ENCODE data around the gene STX2.
"Not testable (repeated sequence)": the region's sequence is repeated elsewhere in the genome, so short reads cannot be mapped to it uniquely, and the experiment has no call there.

The STX2 gene

GRCh38 chr12:130795906-130796305 lies 43.1 kb downstream of the STX2 start:
- no peak for FAIRE-seq

GRCh38 chr12:130793554-130793849 lies 45.5 kb downstream of the STX2 start:
- FAIRE-seq = no peak

GRCh38 chr12:130792821-130793553 lies 46.1 kb downstream of the STX2 start:
- FAIRE-seq = no peak

GRCh38 chr12:130791629-130792028 lies 47.4 kb downstream of the STX2 start:
- FAIRE-seq = no peak

- no peak for FAIRE-seq
Measured at GRCh38 chr12:130788515-130788914, 50.5 kb downstream of the STX2 start.

GRCh38 chr12:130787445-130788410 lies 51.3 kb downstream of the STX2 start:
- no peak for FAIRE-seq

GRCh38 chr12:130787041-130787440 lies 52.0 kb downstream of the STX2 start:
- FAIRE-seq = no peak

GRCh38 chr12:130783110-130783715 lies 55.8 kb downstream of the STX2 start:
- no peak for FAIRE-seq

GRCh38 chr12:130782245-130782644 lies 56.8 kb downstream of the STX2 start:
- FAIRE-seq = not testable (repeated sequence)

GRCh38 chr12:130780880-130781575 lies 58.0 kb downstream of the STX2 start:
- FAIRE-seq = no peak

GRCh38 chr12:130780325-130780724 lies 58.7 kb downstream of the STX2 start:
- no peak for FAIRE-seq

- no peak for FAIRE-seq
Measured at GRCh38 chr12:130778776-130779175, 60.3 kb downstream of the STX2 start.

- FAIRE-seq = no peak
Measured at GRCh38 chr12:130776857-130777339, 62.2 kb downstream of the STX2 start.

- FAIRE-seq = no peak
Measured at GRCh38 chr12:130775953-130776856, 62.8 kb downstream of the STX2 start.

- FAIRE-seq = no peak
Measured at GRCh38 chr12:130770413-130771028, 68.5 kb downstream of the STX2 start.

GRCh38 chr12:130768120-130768519 lies 70.9 kb downstream of the STX2 start:
- FAIRE-seq = no peak

- no peak for FAIRE-seq
Measured at GRCh38 chr12:130766470-130766869, 72.6 kb downstream of the STX2 start.

GRCh38 chr12:130765186-130765659 lies 73.8 kb downstream of the STX2 start:
- FAIRE-seq = no peak

GRCh38 chr12:130764475-130765185 lies 74.4 kb downstream of the STX2 start:
- FAIRE-seq = no peak

- no peak for FAIRE-seq
Measured at GRCh38 chr12:130764073-130764472, 75.0 kb downstream of the STX2 start.

- FAIRE-seq = no peak
Measured at GRCh38 chr12:130762319-130762675, 76.8 kb downstream of the STX2 start.
